ENCODE data around the gene RP2. TPM values are rescaled to one million over a fixed set of nuclear protein-coding genes. Genes with fewer than 3 reads are reported as not detected.

RP2 gene
- total and polyA plus RNA-seq, 2 of the 8 experiments (the other 6 are each of a cell fraction or from before 2014, with no cell fraction given): 2.2 to 6.9 TPM

GRCh38 chrX:46860557-46860956, 23.7 kb downstream of the RP2 start:
- Histone ChIP-seq H3K36me3 (ENCODE audit: control insufficient read depth in 2 of 4, insufficient read depth in 4 of 4, low read length in 3 of 4) (no peaks in the 10 kb centered on the region; a peak in 1 of 8 replicates), H3K14ac (ENCODE audit: insufficient read length) (no peak overlapping the region), H3K4me3 (ENCODE audit: extremely low read depth in 1 of 4, insufficient read depth in 2 of 4, low read depth in 3 of 4, low read length in 4 of 4) (no peak overlapping the region), H2BK15ac (ENCODE audit: low read length) (no peak overlapping the region), H3K79me1 (ENCODE audit: low read depth, low read length) (no peaks in the 10 kb centered on the region), H3K18ac (ENCODE audit: extremely low read depth, low read length) (no peak overlapping the region), H3K79me2 (ENCODE audit: control insufficient read depth in 1 of 2, insufficient read depth in 2 of 2, low read length in 2 of 2) (no peaks in the 10 kb centered on the region), H2AK5ac (ENCODE audit: low read depth, low read length) (no peak overlapping the region), H2BK20ac (ENCODE audit: low read length) (no peak overlapping the region), H2AFZ (ENCODE audit: low read length) (no peak overlapping the region), H3K9ac (replicated peaks in 1 of 4; ENCODE audit: extremely low read depth in 1 of 4, low read depth in 3 of 4, low read length in 3 of 4) (no peak overlapping the region), H3K27me3 (replicated peaks in 1 of 4; ENCODE audit: control insufficient read depth in 3 of 4, extremely low read depth in 1 of 4, insufficient read depth in 3 of 4, low read length in 3 of 4) (no peaks in the 10 kb centered on the region), H3K23me2 (ENCODE audit: low read depth, low read length) (no peaks in the 10 kb centered on the region), H4K5ac (ENCODE audit: insufficient read length, low read depth, low read length) (no peak overlapping the region), H3K4ac (replicated peaks; ENCODE audit: insufficient read length, low read depth, low read length) (no peak overlapping the region), H4K91ac (replicated peaks; ENCODE audit: insufficient read length, low read length) (no peak overlapping the region), H2BK5ac (ENCODE audit: low read depth, low read length) (no peak overlapping the region), H2BK120ac (replicated peaks; ENCODE audit: low read depth, low read length) (no peak overlapping the region), H3K56ac (replicated peaks; ENCODE audit: insufficient read length, low read depth, low read length) (no peak overlapping the region), H3K4me1 (replicated peaks in 1 of 4; ENCODE audit: control insufficient read depth in 3 of 4, insufficient read depth in 4 of 4, low read length in 3 of 4) (no peaks in the 10 kb centered on the region), H3K23ac (ENCODE audit: insufficient read length) (no peak overlapping the region), H3K27ac (ENCODE audit: low read depth, low read length) (no peak overlapping the region), H3K9me3 (ENCODE audit: insufficient read depth in 2 of 2, low read depth in 1 of 2, low read length in 1 of 2) (no peaks in the 10 kb centered on the region), H3K4me2 (ENCODE audit: insufficient read depth in 1 of 2, low read depth in 2 of 2, low read length in 2 of 2) (no peak overlapping the region), H4K8ac (ENCODE audit: extremely low read depth, insufficient read depth, low read length) (no peak overlapping the region), H4K20me1 (replicated peaks in 1 of 2; ENCODE audit: control insufficient read depth in 1 of 2, insufficient read depth in 2 of 2, low read length in 2 of 2) (no peaks in the 10 kb centered on the region), H2BK12ac (ENCODE audit: low read depth, low read length) (no peak overlapping the region)
- ChIA-PET CTCF (ENCODE audit: partially characterized antibody) (no interaction called here), POLR2A (ENCODE audit: partially characterized antibody) (no interaction called here)
- DNase-seq (ENCODE audit: low read depth in 1 of 2, low spot score in 2 of 2): no peak
- FAIRE-seq: no peak
- WGBS, 2 experiments (ENCODE audit: extremely low coverage in 1 of 2, insufficient coverage in 1 of 2, insufficient read length in 1 of 2, insufficient replicate concordance in 2 of 2, low coverage in 1 of 2, low lambda C conversion rate in 2 of 2, missing lambda C conversion rate in 1 of 2): 85% methylated on average over 1 of the region's 1 CpG; no CpG with 5 or more reads in 1 of the 2 experiments
- TF ChIP-seq RAD21 (IDR thresholded peaks at IDR 0.05 in 1 of 2, conservative IDR thresholded peaks at IDR 0.05 in 1 of 2; ENCODE audit: low read depth in 2 of 2, low read length in 2 of 2) (no peak), ZNF274 (IDR thresholded peaks at IDR 0.05; ENCODE audit: borderline replicate concordance, extremely low read depth, low read length) (no peak), KDM5A (IDR thresholded peaks at IDR 0.05; ENCODE audit: low read length) (no peak), BRCA1 (IDR thresholded peaks at IDR 0.05; ENCODE audit: low read depth, low read length) (no peak), RXRA (IDR thresholded peaks at IDR 0.05; ENCODE audit: insufficient read depth, low read depth, low read length) (no peak), TAF7 (optimal IDR thresholded peaks at IDR 0.05; ENCODE audit: borderline replicate concordance, low read depth, low read length) (no peak), SUZ12 (IDR thresholded peaks at IDR 0.05; ENCODE audit: low read length) (no peak), SAP30 (IDR thresholded peaks at IDR 0.05; ENCODE audit: insufficient read depth, insufficient replicate concordance, low read length) (no peak), SIX5 (IDR thresholded peaks at IDR 0.05; ENCODE audit: low read depth, low read length) (no peak), CBX5 (IDR thresholded peaks at IDR 0.05; ENCODE audit: low read depth, low read length) (no peak), KDM1A (IDR thresholded peaks at IDR 0.05; ENCODE audit: borderline replicate concordance, low read length) (no peak)
- TF ChIP-seq, protein P1, sequence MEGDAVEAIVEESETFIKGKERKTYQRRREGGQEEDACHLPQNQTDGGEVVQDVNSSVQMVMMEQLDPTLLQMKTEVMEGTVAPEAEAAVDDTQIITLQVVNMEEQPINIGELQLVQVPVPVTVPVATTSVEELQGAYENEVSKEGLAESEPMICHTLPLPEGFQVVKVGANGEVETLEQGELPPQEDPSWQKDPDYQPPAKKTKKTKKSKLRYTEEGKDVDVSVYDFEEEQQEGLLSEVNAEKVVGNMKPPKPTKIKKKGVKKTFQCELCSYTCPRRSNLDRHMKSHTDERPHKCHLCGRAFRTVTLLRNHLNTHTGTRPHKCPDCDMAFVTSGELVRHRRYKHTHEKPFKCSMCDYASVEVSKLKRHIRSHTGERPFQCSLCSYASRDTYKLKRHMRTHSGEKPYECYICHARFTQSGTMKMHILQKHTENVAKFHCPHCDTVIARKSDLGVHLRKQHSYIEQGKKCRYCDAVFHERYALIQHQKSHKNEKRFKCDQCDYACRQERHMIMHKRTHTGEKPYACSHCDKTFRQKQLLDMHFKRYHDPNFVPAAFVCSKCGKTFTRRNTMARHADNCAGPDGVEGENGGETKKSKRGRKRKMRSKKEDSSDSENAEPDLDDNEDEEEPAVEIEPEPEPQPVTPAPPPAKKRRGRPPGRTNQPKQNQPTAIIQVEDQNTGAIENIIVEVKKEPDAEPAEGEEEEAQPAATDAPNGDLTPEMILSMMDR (IDR thresholded peaks at IDR 0.05; ENCODE audit: control extremely low read depth in 1 of 3, insufficient read depth in 1 of 3, low read depth in 1 of 3, low read length in 3 of 3): no peak
